Mucosa of descending colon (tissue), 3 donors: ENCODE measurements around the gene ACOT8. TPM values are rescaled to one million over a fixed set of nuclear protein-coding genes. Genes with fewer than 3 reads are reported as not detected.
"Not testable (repeated sequence)": the region's sequence is repeated elsewhere in the genome, so short reads cannot be mapped to it uniquely, and the experiment has no call there.

Experiments used
- ATAC-seq: fragments of 200-7000 bp; cut with Tn5 transposase; one replicate; pipeline ENCODE4 v1.9.1; 2020; ENCODE audit warnings: mild to moderate bottlenecking, moderate library complexity
- DNase-seq, 3 donors: peaks; one replicate each; pipeline ENCODE4 v3.0.0-alpha.2; 2020
- H3K36me3 ChIP-seq: fragments of 200-600 bp; one replicate; pipeline ENCODE4 v1.8.0; 2021; ENCODE audit warnings: low read depth, mild to moderate bottlenecking
- H3K4me1 ChIP-seq: fragments of 200-600 bp; one replicate; pipeline ENCODE4 v1.8.0; 2021; ENCODE audit warnings: low read depth, mild to moderate bottlenecking
- H3K4me3 ChIP-seq: fragments of 200-600 bp; one replicate; pipeline ENCODE4 v1.8.0; 2021; ENCODE audit warnings: mild to moderate bottlenecking
- H3K9me3 ChIP-seq: fragments of 200-600 bp; one replicate; pipeline ENCODE4 v1.8.0; 2021; ENCODE audit warnings: mild to moderate bottlenecking
- CTCF ChIP-seq: fragments of 200-600 bp; IDR thresholded peaks from one replicate; pipeline ENCODE4 v1.8.0; 2022; ENCODE audit warnings: antibody characterized with exemption, mild to moderate bottlenecking
- intact Hi-C, 2 donors: fragments of 100-400 bp; cut with DNase I in 1 of 2; cut with micrococcal nuclease in 1 of 2; formaldehyde crosslinking; loops; one replicate each; pipeline versions ENCODE4 v1.11.0 to v1.11.1; 2022; cut with DNase I, micrococcal nuclease
- total RNA-seq, 3 donors: library from RNA; stranded (reverse); fragmentation: NEBNext Ultra II Directional in 2 of 3; extraction: Animal tissue kit (Norgen Biotek cat#: 25700) in 2 of 3; gene quantifications; one replicate each; pipeline versions ENCODE4 v1.2.1 to v1.2.4, GENCODE V29; 2021 to 2023
- donor health status: DM: no; HTN: no; CAD: no; lungs with moderate emphysema.
- donor health status: DM: no; HTN: no; CAD: no.
- donor health status: DM: no; HTN: yes; CAD: no.

ACOT8 gene
- total RNA-seq, 3 donors from 2014 or later, result 31.1 to 61.0 (median 32.9) TPM

GRCh38 chr20:45833883-45834796, 23.1 kb downstream of the ACOT8 start:
- peaks cover 15% of the 10 kb centered on the region for H3K4me1 ChIP-seq
- no peaks in the 10 kb centered on the region for H3K9me3 ChIP-seq
- intact Hi-C loops, result no loop called here
- H3K36me3 ChIP-seq, result no peaks in the 10 kb centered on the region
- peak overlapping the region; percentile 36 for H3K4me3 ChIP-seq
- ATAC-seq, result peak; percentile 86
- peak; percentile 73 to 83 (median 77) for DNase-seq
- no peak for TF ChIP-seq CTCF

GRCh38 chr20:45833030-45833882, 23.9 kb downstream of the ACOT8 start, which contains the start of gene SNX21:
TSS of gene SNX21 (plus strand) at chr20:45833799. CDS start at chr20:45833920, 121 bp downstream.
- intact Hi-C loops, result no loop called here
- no peak for TF ChIP-seq CTCF
- ATAC-seq (peak; percentile 92), DNase-seq (peak; percentile 76 to 87 (median 86))
- H3K4me1 ChIP-seq, result peaks cover 15% of the 10 kb centered on the region
- peak within 1 kb of the TSS; percentile 36 for H3K4me3 ChIP-seq
- H3K36me3 ChIP-seq, result no peaks in the 10 kb centered on the region
- H3K9me3 ChIP-seq, result no peaks in the 10 kb centered on the region

DNA sequence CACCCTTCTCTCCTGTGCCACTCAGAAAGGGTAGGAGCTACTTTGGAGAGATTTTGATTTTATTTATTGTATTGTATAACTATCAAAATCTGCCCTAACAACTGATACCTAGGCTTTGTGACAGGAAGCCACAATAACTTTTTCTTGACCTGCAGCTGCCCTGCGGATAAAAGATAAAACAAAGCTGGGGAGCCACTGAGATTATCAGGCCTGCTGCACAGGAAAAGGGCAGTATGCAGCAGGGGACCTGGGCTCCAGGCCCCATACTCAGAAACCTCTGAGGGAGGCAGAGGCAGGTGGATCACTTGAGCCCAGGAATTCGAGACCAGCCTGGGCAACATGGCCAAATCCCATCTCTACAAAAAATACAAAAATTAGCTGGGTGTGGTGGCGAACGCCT, 24.6 kb downstream of the ACOT8 start:
- DNase-seq, result no peak
- ATAC-seq, result no peak
- intact Hi-C loops, result no loop called here
- no peak for TF ChIP-seq CTCF
- H3K9me3 ChIP-seq, result no peaks in the 10 kb centered on the region
- peaks cover 15% of the 10 kb centered on the region for H3K4me1 ChIP-seq
- H3K4me3 ChIP-seq, result no peak overlapping the region
- no peaks in the 10 kb centered on the region for H3K36me3 ChIP-seq

- peaks cover 12% of the 10 kb centered on the region for H3K4me1 ChIP-seq
- ATAC-seq, H3K36me3 ChIP-seq, H3K4me3 ChIP-seq, DNase-seq, H3K9me3 ChIP-seq: not testable (repeated sequence)
- intact Hi-C loops, result loop anchor here in 1 of 2 donors (10.0 kb wide), 1 partner anchor 105 kb away; the partner anchor contains the start of gene PCIF1
Measured at GRCh38 chr20:45829673-45830106, 27.5 kb downstream of the ACOT8 start.

GRCh38 chr20:45828589-45828988, 28.6 kb downstream of the ACOT8 start:
- no peak overlapping the region for H3K4me3 ChIP-seq
- intact Hi-C loops, result loop anchor here in 1 of 2 donors (10.0 kb wide), 1 partner anchor 106 kb away; the partner anchor contains the start of gene PCIF1
- DNase-seq, result no peak

More at GRCh38 chr20:45828589-45828988, 28.6 kb downstream of the ACOT8 start:
- Histone ChIP-seq H3K36me3 (no peaks in the 10 kb centered on the region), H3K4me1 (peaks cover 7% of the 10 kb centered on the region), H3K9me3 (no peaks in the 10 kb centered on the region)
- no peak for TF ChIP-seq CTCF
- ATAC-seq, result no peak
